ENCODE data around the gene CATSPER3. TPM values are rescaled to one million over a fixed set of nuclear protein-coding genes. Genes with fewer than 3 reads are reported as not detected.

The CATSPER3 gene
- total RNA-seq, 1 experiment from 2014 or later = 1.9 TPM

GRCh38 chr5:135040333-135041144 is 72.8 kb downstream of the CATSPER3 start:
- POLR2A ChIA-PET = no interaction called here
- BruUV-seq (replicated peaks) = no TSS peak
- CTCF ChIA-PET = no interaction called here

GRCh38 chr5:135041145-135041587 is 73.5 kb downstream of the CATSPER3 start:
- no peaks in the 10 kb centered on the region for H3K9me3 Mint-ChIP-seq (ENCODE audit: unreplicated experiment)
- H3K4me1 Mint-ChIP-seq (ENCODE audit: insufficient read depth, unreplicated experiment) = no peaks in the 10 kb centered on the region
- no peak for TF ChIP-seq CTCF (IDR thresholded peaks at IDR 0.05; ENCODE audit: unreplicated experiment)
- no peaks in the 10 kb centered on the region for H3K36me3 Mint-ChIP-seq (ENCODE audit: insufficient read depth, unreplicated experiment)
- no peak for DNase-seq (ENCODE audit: unreplicated experiment)
- no peak overlapping the region for H3K27ac Mint-ChIP-seq (ENCODE audit: low read depth, unreplicated experiment)
- CTCF ChIA-PET = no interaction called here
- intact Hi-C loops (cut with micrococcal nuclease) = no loop called here
- H3K27me3 Mint-ChIP-seq (ENCODE audit: insufficient read depth, unreplicated experiment) = no peaks in the 10 kb centered on the region
- no TSS peak for BruUV-seq (replicated peaks)
- no peak overlapping the region for H3K4me3 Mint-ChIP-seq (ENCODE audit: unreplicated experiment)
- POLR2A ChIA-PET = no interaction called here

More at GRCh38 chr5:135040333-135041144, 72.8 kb downstream of the CATSPER3 start:
- TF ChIP-seq CTCF (IDR thresholded peaks at IDR 0.05; ENCODE audit: unreplicated experiment) = no peak
- no peaks in the 10 kb centered on the region for H3K9me3 Mint-ChIP-seq (ENCODE audit: unreplicated experiment)
- no peak overlapping the region for H3K4me3 Mint-ChIP-seq (ENCODE audit: unreplicated experiment)
- H3K27me3 Mint-ChIP-seq (ENCODE audit: insufficient read depth, unreplicated experiment) = no peaks in the 10 kb centered on the region
- no peak overlapping the region for H3K27ac Mint-ChIP-seq (ENCODE audit: low read depth, unreplicated experiment)
- no peak for DNase-seq (ENCODE audit: unreplicated experiment)
- intact Hi-C loops (cut with micrococcal nuclease) = no loop called here
- no peaks in the 10 kb centered on the region for H3K36me3 Mint-ChIP-seq (ENCODE audit: insufficient read depth, unreplicated experiment)
- no peaks in the 10 kb centered on the region for H3K4me1 Mint-ChIP-seq (ENCODE audit: insufficient read depth, unreplicated experiment)

- no peaks in the 10 kb centered on the region for H3K9me3 Mint-ChIP-seq (ENCODE audit: unreplicated experiment)
These were observed 74.0 kb downstream of the CATSPER3 start for GRCh38 chr5:135041726-135042125.

More at GRCh38 chr5:135041726-135042125, 74.0 kb downstream of the CATSPER3 start:
- Mint-ChIP-seq H3K4me3 (ENCODE audit: unreplicated experiment) (no peak overlapping the region), H3K27me3 (ENCODE audit: insufficient read depth, unreplicated experiment) (no peaks in the 10 kb centered on the region), H3K27ac (ENCODE audit: low read depth, unreplicated experiment) (no peak overlapping the region), H3K36me3 (ENCODE audit: insufficient read depth, unreplicated experiment) (no peaks in the 10 kb centered on the region), H3K4me1 (ENCODE audit: insufficient read depth, unreplicated experiment) (no peaks in the 10 kb centered on the region)
- intact Hi-C loops (cut with micrococcal nuclease) = no loop called here
- ChIA-PET CTCF (no interaction called here), POLR2A (no interaction called here)
- no peak for DNase-seq (ENCODE audit: unreplicated experiment)
- no TSS peak for BruUV-seq (replicated peaks)
- TF ChIP-seq CTCF (IDR thresholded peaks at IDR 0.05; ENCODE audit: unreplicated experiment) = no peak
